ENCODE measurements around the gene STX1B. TPM values are rescaled to one million over a fixed set of nuclear protein-coding genes. Genes with fewer than 3 reads are reported as not detected.

STX1B gene
- total and polyA plus RNA-seq, 2 of the 8 experiments (the other 6 are each of a cell fraction or from before 2014, with no cell fraction given): 8.9 to 20.2 TPM

GRCh38 chr16:30980434-30980833 is 30.0 kb downstream of the STX1B start:
- H4K91ac ChIP-seq (replicated peaks; ENCODE audit: insufficient read length, low read length): no peak overlapping the region
- no peak overlapping the region for H4K5ac ChIP-seq (ENCODE audit: insufficient read length, low read depth, low read length)
- H3K79me2 ChIP-seq (ENCODE audit: control insufficient read depth in 1 of 2, insufficient read depth in 2 of 2, low read length in 2 of 2): no peaks in the 10 kb centered on the region
- no peak overlapping the region for H3K4me3 ChIP-seq (ENCODE audit: extremely low read depth in 1 of 4, insufficient read depth in 2 of 4, low read depth in 3 of 4, low read length in 4 of 4)
- no peak overlapping the region for H2BK15ac ChIP-seq (ENCODE audit: low read length)
- 95% methylated on average over 28 of the region's 29 CpGs; no CpG with 5 or more reads in 1 of the 2 experiments for WGBS, 2 experiments (ENCODE audit: extremely low coverage in 1 of 2, insufficient coverage in 1 of 2, insufficient read length in 1 of 2, insufficient replicate concordance in 2 of 2, low coverage in 1 of 2, low lambda C conversion rate in 2 of 2, missing lambda C conversion rate in 1 of 2)
- no peak overlapping the region; a peak in 1 of 7 replicates for H3K9ac ChIP-seq (replicated peaks in 1 of 4; ENCODE audit: extremely low read depth in 1 of 4, low read depth in 3 of 4, low read length in 3 of 4)
- H4K8ac ChIP-seq (ENCODE audit: extremely low read depth, insufficient read depth, low read length): no peak overlapping the region
- H2BK120ac ChIP-seq (replicated peaks; ENCODE audit: low read depth, low read length): no peak overlapping the region
- no peak overlapping the region; the same call in 1 of the 2 replicates for H2BK5ac ChIP-seq (ENCODE audit: low read depth, low read length)
- H3K9me3 ChIP-seq (ENCODE audit: insufficient read depth in 2 of 2, low read depth in 1 of 2, low read length in 1 of 2): no peaks in the 10 kb centered on the region
- peaks cover 0 to 3% (median 1%) of the 10 kb centered on the region in 4 experiments; a peak in 4 of 7 replicates for H3K4me1 ChIP-seq (replicated peaks in 1 of 4; ENCODE audit: control insufficient read depth in 3 of 4, insufficient read depth in 4 of 4, low read length in 3 of 4)
- H3K4me2 ChIP-seq (ENCODE audit: insufficient read depth in 1 of 2, low read depth in 2 of 2, low read length in 2 of 2): no peak overlapping the region
- no peak overlapping the region for H2AK5ac ChIP-seq (ENCODE audit: low read depth, low read length)
- no peak overlapping the region for H2BK12ac ChIP-seq (ENCODE audit: low read depth, low read length)
- H3K56ac ChIP-seq (replicated peaks; ENCODE audit: insufficient read length, low read depth, low read length): no peak overlapping the region
- no peaks in the 10 kb centered on the region for H3K27me3 ChIP-seq (replicated peaks in 1 of 4; ENCODE audit: control insufficient read depth in 3 of 4, extremely low read depth in 1 of 4, insufficient read depth in 3 of 4, low read length in 3 of 4)
- H3K14ac ChIP-seq (ENCODE audit: insufficient read length): no peak overlapping the region
- H4K20me1 ChIP-seq (replicated peaks in 1 of 2; ENCODE audit: control insufficient read depth in 1 of 2, insufficient read depth in 2 of 2, low read length in 2 of 2): peaks cover 1 to 27% of the 10 kb centered on the region in 2 experiments
- H2AFZ ChIP-seq (ENCODE audit: low read length): no peak overlapping the region
- no peak for DNase-seq (ENCODE audit: low read depth in 1 of 2, low spot score in 2 of 2)
- no peak overlapping the region for H2BK20ac ChIP-seq (ENCODE audit: low read length)
- H3K4ac ChIP-seq (replicated peaks; ENCODE audit: insufficient read length, low read depth, low read length): no peak overlapping the region
- H3K36me3 ChIP-seq (ENCODE audit: control insufficient read depth in 2 of 4, insufficient read depth in 4 of 4, low read length in 3 of 4): peaks cover 10 to 36% (median 29%) of the 10 kb centered on the region in 4 experiments; a peak in 6 of 8 replicates
- H3K23ac ChIP-seq (ENCODE audit: insufficient read length): no peak overlapping the region
- ChIA-PET CTCF (ENCODE audit: partially characterized antibody) (interaction anchor here (1.1 kb wide), 1 partner anchor 44 kb away, joined by 3 read pairs; no protein-coding TSS in a partner anchor), POLR2A (ENCODE audit: partially characterized antibody) (interaction anchor here (2.0 to 5.9 kb wide), 2 partner anchors 10 to 15 kb away, joined by 5 to 45 read pairs; no protein-coding TSS in a partner anchor)
- no peak for FAIRE-seq
- no peak overlapping the region for H3K18ac ChIP-seq (ENCODE audit: extremely low read depth, low read length)
- H3K79me1 ChIP-seq (ENCODE audit: low read depth, low read length): no peaks in the 10 kb centered on the region
- no peak overlapping the region for H3K27ac ChIP-seq (ENCODE audit: low read depth, low read length)
- H3K23me2 ChIP-seq (ENCODE audit: low read depth, low read length): peaks cover 3% of the 10 kb centered on the region; the same call in 1 of the 2 replicates
- TF ChIP-seq CTCF (IDR thresholded peaks at IDR 0.05; ENCODE audit: control extremely low read depth in 1 of 3, insufficient read depth in 1 of 3, low read depth in 1 of 3, low read length in 3 of 3) (no peak), SAP30 (IDR thresholded peaks at IDR 0.05; ENCODE audit: insufficient read depth, insufficient replicate concordance, low read length) (no peak), MAFK (IDR thresholded peaks at IDR 0.05; ENCODE audit: low read depth, low read length) (no peak), SRF (IDR thresholded peaks at IDR 0.05; ENCODE audit: low read depth, low read length) (no peak), BCL11A (IDR thresholded peaks at IDR 0.05; ENCODE audit: low read depth in 2 of 2, low read length in 2 of 2) (no peak), NANOG (IDR thresholded peaks at IDR 0.05; ENCODE audit: insufficient read depth, low read depth, low read length, poor library complexity, severe bottlenecking) (no peak), CEBPB (IDR thresholded peaks at IDR 0.05; ENCODE audit: low read depth, low read length) (no peak), RFX5 (IDR thresholded peaks at IDR 0.05; ENCODE audit: borderline replicate concordance, low read depth, low read length) (no peak), E2F6 (IDR thresholded peaks at IDR 0.05) (no peak), SP2 (IDR thresholded peaks at IDR 0.05; ENCODE audit: low read length) (no peak), SP4 (IDR thresholded peaks at IDR 0.05; ENCODE audit: low read length) (no peak)
